Activated CD4-positive, alpha-beta T cell treated with anti-CD3 and anti-CD28 coated beads, Interleukin-10, Interleukin-2, amounts not matched to agents 100 ng/mL and 50 ng/mL, durations not matched to agents 16 hours and 8 hours (primary cell): ENCODE measurements around the gene EFHC2.
A peak's percentile ranks its signal among the peaks of the same experiment; 100 is the strongest.
"Not testable (repeated sequence)": the region's sequence is repeated elsewhere in the genome, so short reads cannot be mapped to it uniquely, and the experiment has no call there.

ENCODE experiments used
- DNase-seq: peaks from one replicate; pipeline ENCODE4 v3.0.0-alpha.2; 2020

Gene EFHC2

GRCh38 chrX:44290718-44291117 is 52.8 kb downstream of the EFHC2 start:
- no peak for DNase-seq

- DNase-seq = no peak
Measured at GRCh38 chrX:44282753-44283152, 60.7 kb downstream of the EFHC2 start.

GRCh38 chrX:44280116-44280515 is 63.4 kb downstream of the EFHC2 start:
- no peak for DNase-seq

- no peak for DNase-seq
Measured at GRCh38 chrX:44274096-44274495, 69.4 kb downstream of the EFHC2 start.

- no peak for DNase-seq
Measured at GRCh38 chrX:44267861-44268260, 75.6 kb downstream of the EFHC2 start.

- no peak for DNase-seq
Measured at GRCh38 chrX:44267116-44267515, 76.4 kb downstream of the EFHC2 start.

GRCh38 chrX:44265559-44265958 is 77.9 kb downstream of the EFHC2 start:
- DNase-seq = no peak

- no peak for DNase-seq
Measured at GRCh38 chrX:44264936-44265335, 78.5 kb downstream of the EFHC2 start.

- no peak for DNase-seq
Measured at GRCh38 chrX:44261286-44261685, 82.2 kb downstream of the EFHC2 start.

GRCh38 chrX:44260609-44261008 is 82.9 kb downstream of the EFHC2 start:
- no peak for DNase-seq

- not testable (repeated sequence) for DNase-seq
Measured at GRCh38 chrX:44255742-44256141, 87.7 kb downstream of the EFHC2 start.

GRCh38 chrX:44253575-44253942 is 89.9 kb downstream of the EFHC2 start:
- no peak for DNase-seq

GRCh38 chrX:44252688-44253574 is 90.5 kb downstream of the EFHC2 start:
- DNase-seq = peak; percentile 64

GRCh38 chrX:44247468-44247867 is 96.0 kb downstream of the EFHC2 start:
- no peak for DNase-seq

GRCh38 chrX:44246826-44247225 is 96.6 kb downstream of the EFHC2 start:
- DNase-seq = no peak

GRCh38 chrX:44245733-44246132 is 97.7 kb downstream of the EFHC2 start:
- DNase-seq = no peak

GRCh38 chrX:44244008-44244407 is 99.5 kb downstream of the EFHC2 start:
- DNase-seq = peak; percentile 19

- DNase-seq = no peak
Measured at GRCh38 chrX:44241546-44241945, 101.9 kb downstream of the EFHC2 start.

- DNase-seq = no peak
Measured at GRCh38 chrX:44240036-44240435, 103.4 kb downstream of the EFHC2 start.

- DNase-seq = no peak
Measured at GRCh38 chrX:44239036-44239435, 104.4 kb downstream of the EFHC2 start.

- DNase-seq = no peak
Measured at GRCh38 chrX:44235534-44235933, 107.9 kb downstream of the EFHC2 start.

- no peak for DNase-seq
Measured at GRCh38 chrX:44234541-44234940, 108.9 kb downstream of the EFHC2 start.

- no peak for DNase-seq
Measured at GRCh38 chrX:44234116-44234515, 109.4 kb downstream of the EFHC2 start.

GRCh38 chrX:44232081-44232480 is 111.4 kb downstream of the EFHC2 start:
- no peak for DNase-seq

- no peak for DNase-seq
Measured at GRCh38 chrX:44228621-44229020, 114.9 kb downstream of the EFHC2 start.
